Activated CD4-positive, alpha-beta T cell treated with anti-CD3 and anti-CD28 coated beads, Interleukin-2, amount 50 U/mL, for 16 hours (primary cell): ENCODE data around the gene TBPL1.
"Not testable (repeated sequence)": the region's sequence is repeated elsewhere in the genome, so short reads cannot be mapped to it uniquely, and the experiment has no call there.

Source experiments
- DNase-seq: peaks from one replicate; pipeline ENCODE4 v3.0.0-alpha.2; 2020

Gene TBPL1

GRCh38 chr6:133973109-133973971 is 20.3 kb downstream of the TBPL1 start:
- DNase-seq, result peak; percentile 45

- DNase-seq, result no peak
These were observed 25.2 kb downstream of the TBPL1 start for GRCh38 chr6:133977983-133978895.

GRCh38 chr6:133978896-133979240 is 25.8 kb downstream of the TBPL1 start:
- no peak for DNase-seq

GRCh38 chr6:133979269-133979963 is 26.4 kb downstream of the TBPL1 start:
- not testable (repeated sequence) for DNase-seq

GRCh38 chr6:133980168-133980567 is 27.1 kb downstream of the TBPL1 start:
- no peak for DNase-seq

- DNase-seq, result peak; percentile 88
These were observed 30.3 kb downstream of the TBPL1 start for GRCh38 chr6:133983099-133983939.

- no peak for DNase-seq
These were observed 32.9 kb downstream of the TBPL1 start for GRCh38 chr6:133985970-133986369.

GRCh38 chr6:133986942-133987341 is 33.9 kb downstream of the TBPL1 start:
- DNase-seq, result no peak

GRCh38 chr6:133989525-133989924 is 36.5 kb downstream of the TBPL1 start:
- DNase-seq, result no peak

- DNase-seq, result no peak
These were observed 37.3 kb downstream of the TBPL1 start for GRCh38 chr6:133990321-133990720.

- DNase-seq, result no peak
These were observed 38.1 kb downstream of the TBPL1 start for GRCh38 chr6:133991096-133991593.

- DNase-seq, result no peak
These were observed 40.1 kb downstream of the TBPL1 start for GRCh38 chr6:133992992-133993680.

GRCh38 chr6:133995296-133995695 is 42.3 kb downstream of the TBPL1 start:
- no peak for DNase-seq

- DNase-seq, result no peak
These were observed 42.7 kb downstream of the TBPL1 start for GRCh38 chr6:133995758-133996157.

- DNase-seq, result no peak
These were observed 44.2 kb downstream of the TBPL1 start for GRCh38 chr6:133997267-133997666.

GRCh38 chr6:133999305-133999704 is 46.3 kb downstream of the TBPL1 start:
- no peak for DNase-seq

GRCh38 chr6:134000443-134000842 is 47.4 kb downstream of the TBPL1 start:
- no peak for DNase-seq

- DNase-seq, result no peak
These were observed 49.8 kb downstream of the TBPL1 start for GRCh38 chr6:134002821-134003220.

GRCh38 chr6:134003542-134003951 is 50.5 kb downstream of the TBPL1 start:
- no peak for DNase-seq

- no peak for DNase-seq
These were observed 51.7 kb downstream of the TBPL1 start for GRCh38 chr6:134004714-134005113.

- DNase-seq, result no peak
These were observed 52.8 kb downstream of the TBPL1 start for GRCh38 chr6:134005800-134006199.
